ENCODE results near the gene IL26.
A peak's percentile ranks its signal among the peaks of the same experiment; 100 is the strongest.

IL26 gene

GRCh38 chr12:68225576-68226476, at the start of gene IL26:
Gene IL26, minus strand, starts transcription at chr12:68225810. Its CDS starts 54 bp downstream, at chr12:68225756.
- no peak for DNase-seq

GRCh38 chr12:68272732-68273131, 47.1 kb upstream of the IL26 start:
- DNase-seq: no peak

GRCh38 chr12:68271346-68271745, 45.7 kb upstream of the IL26 start:
- no peak for DNase-seq

GRCh38 chr12:68270358-68270757, 44.7 kb upstream of the IL26 start:
- DNase-seq: no peak

DNA sequence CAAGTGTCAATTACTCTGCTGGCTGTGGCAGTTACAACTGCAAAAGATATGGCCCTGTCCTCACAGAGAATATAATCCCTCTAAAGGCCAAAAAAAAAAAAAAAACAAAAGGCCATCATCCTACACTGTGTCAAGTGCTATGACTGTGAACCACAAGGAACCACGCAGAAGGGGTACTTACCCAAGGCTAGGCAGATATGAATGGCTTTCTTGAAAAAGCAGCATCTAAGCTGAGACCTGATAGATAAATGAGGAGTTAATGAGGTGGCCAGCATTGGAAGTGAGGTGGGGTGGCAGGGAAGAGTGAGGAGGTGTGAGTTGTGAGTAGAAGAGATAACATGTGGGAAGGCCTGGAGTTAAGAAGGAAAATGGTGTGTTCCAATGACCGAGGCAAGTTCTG, 44.2 kb upstream of the IL26 start:
- no peak for DNase-seq

DNA sequence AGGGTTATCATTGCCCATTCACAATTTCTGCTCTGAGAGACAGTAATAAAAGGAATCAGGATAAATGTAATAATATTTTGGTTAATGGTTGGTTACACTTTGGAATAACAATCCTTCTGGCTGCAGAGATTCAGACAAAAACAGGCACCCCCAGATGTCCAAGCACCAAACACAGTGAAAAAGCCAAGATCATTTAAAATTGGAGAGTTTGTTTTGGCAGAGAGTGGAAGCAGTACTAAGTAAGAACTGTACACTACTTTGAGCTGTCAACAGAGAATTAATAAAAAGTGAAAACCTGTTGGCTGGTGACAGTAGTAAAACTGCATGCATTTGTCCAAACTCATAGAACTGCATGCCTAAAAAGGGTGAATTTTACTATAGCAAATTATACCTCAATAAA, 43.4 kb upstream of the IL26 start:
- no peak for DNase-seq

GRCh38 chr12:68267892-68268396, 42.3 kb upstream of the IL26 start:
- no peak for DNase-seq

DNA sequence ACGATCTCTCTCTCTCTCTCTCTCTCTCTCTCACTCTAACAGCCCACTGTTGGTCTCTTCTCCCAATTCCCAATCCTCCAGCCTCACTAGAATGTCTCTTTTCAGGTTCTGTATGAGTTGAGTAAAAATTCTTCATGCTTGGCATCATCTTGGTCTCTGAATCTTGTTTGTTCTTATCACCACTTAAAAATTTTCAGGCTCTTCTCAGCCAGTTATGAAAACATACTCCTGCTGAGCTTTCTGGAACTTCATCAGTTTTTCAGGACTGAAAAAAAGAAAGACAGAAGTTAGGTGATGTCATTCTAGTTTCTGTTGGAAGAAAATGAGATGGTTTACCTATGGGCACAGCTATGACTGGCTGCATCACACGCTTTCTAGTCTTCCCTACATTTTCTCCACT, 39.2 kb upstream of the IL26 start:
- no peak for DNase-seq

DNA sequence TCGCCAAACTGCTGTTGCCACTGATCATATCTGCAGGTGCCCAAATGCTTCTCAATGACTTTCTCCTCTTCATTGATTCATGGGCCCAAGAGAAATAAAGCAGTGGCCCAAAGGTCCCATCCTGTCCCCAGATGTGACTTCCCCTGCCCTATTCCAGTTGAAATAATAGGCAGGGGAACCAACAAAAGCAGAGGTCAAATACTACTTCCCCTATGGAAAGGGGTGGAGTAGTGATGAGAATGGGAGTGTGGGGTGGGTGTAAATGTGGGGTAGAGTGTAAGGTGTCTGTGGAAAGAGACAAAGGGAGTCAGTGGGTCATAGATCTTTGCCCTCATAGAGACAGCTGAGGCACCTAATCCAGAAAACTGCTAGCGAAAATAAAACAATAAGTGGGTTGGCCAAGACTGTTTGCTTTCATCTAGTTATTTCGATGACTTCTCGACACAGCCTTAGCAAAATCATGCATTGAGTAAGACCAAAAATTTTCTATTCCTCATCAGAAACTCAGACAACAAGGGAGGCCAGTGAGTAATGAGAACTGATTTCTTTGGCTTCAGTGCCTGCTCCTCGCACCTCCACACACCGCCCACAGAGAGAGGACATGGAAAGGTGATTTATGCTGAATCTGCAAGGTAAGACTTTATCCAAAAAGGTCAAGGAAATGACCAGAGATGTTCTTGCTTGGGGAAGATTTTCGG, 38.7 kb upstream of the IL26 start:
- no peak for DNase-seq

GRCh38 chr12:68263366-68263765, 37.8 kb upstream of the IL26 start:
- DNase-seq: no peak

DNA sequence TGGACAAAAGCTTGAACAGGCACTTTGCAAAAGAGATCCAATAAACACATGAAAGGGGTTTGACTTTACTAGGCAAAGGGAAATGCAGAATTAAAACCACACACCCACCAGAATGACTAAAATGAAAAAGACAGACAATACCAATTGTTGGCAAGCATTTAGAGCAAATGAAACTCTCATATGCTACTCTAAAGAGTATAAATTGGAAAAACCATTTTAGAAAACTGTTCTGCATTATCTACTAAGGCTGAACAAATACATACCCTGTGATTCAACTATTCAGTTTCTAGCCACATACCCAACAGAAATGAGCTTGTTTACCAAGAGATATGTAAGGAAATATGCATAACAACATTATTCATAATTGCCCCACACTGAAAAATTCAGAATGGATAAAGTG, 36.3 kb upstream of the IL26 start:
- DNase-seq: no peak

DNA sequence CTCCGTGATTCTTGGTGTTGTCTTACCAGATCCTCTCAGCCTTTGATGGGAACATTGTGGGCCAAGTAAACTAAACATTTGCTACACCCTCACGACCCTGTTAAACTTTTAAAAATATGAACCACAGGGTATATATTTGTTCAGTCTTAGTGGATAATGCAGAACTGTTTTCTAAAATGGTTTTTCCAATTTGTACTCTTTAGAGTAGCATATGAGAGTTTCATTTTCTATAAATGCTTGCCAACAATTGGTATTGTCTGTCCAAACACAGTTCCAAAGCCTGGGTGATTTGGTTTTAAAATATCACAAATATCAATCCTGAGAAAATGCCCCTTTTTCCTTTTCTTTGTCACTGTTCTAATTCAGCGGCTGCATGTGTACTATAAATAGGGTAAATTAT, 34.5 kb upstream of the IL26 start:
- no peak for DNase-seq

GRCh38 chr12:68259318-68259940, 33.8 kb upstream of the IL26 start:
- DNase-seq: no peak

DNA sequence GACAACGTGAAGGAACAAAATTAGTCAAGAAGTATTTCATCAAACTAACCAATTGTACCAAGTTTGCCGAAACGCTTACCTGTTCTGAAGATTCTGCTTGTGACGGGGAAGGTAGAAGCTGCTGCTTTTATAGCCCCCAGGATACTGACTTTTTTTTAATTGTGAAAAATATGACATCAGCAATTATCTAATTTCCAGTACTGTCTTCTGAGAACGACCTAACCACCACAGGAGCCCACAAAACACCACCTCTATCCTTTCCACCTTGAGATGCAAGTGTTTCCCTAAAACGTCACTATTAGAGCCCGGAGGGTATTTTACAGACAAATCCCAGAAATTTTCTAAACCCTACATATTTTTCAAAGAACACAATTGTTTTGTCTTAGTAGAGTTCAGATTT, 27.9 kb upstream of the IL26 start, which contains the start of gene IL22:
Gene IL22 (minus strand): TSS at position 101 of the 400 bp plus-strand sequence. CDS start 156 bp downstream, outside the sequence.
- DNase-seq: no peak

- no peak for DNase-seq
These were observed 26.5 kb upstream of the IL26 start for GRCh38 chr12:68252077-68252476.

DNA sequence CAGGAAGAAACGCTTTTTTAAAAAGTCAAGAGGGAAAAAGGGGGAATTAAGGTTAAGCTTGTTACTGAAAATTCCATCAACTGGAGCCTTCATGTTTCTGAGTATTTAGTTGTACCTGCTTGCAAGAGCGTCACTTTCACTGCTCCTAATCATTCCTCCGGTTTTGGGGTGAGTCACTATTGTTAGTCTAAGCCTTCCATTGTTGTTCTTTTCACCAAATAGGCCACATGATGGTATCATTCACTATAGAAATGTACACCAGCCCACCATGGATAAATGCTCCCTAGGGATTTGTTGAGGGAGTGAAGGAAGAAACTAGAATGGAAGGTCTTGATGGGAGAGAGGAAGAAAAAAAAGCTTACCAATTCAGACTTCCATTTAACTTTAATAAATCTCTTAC, 24.8 kb upstream of the IL26 start:
- DNase-seq: no peak

GRCh38 chr12:68247785-68248184, 22.2 kb upstream of the IL26 start:
- DNase-seq: no peak

DNA sequence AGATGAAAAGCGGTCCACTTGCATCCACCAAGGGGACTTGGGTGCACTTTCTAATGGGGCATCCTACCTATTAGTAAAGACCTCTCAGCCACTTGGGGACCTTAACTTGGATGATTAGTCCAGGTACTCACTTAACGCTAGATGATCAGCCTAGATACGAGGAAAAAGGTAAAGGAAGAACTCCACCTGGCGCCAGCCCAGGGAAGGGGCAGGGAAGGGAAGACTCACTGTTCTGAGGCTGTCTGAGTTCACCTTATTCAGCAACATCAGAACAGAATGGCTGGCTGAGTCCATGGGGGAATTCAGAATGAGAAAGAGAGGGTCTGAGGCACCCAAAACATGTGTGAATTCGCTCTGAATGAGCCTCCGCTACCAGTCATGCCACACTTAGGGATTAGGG, 20.7 kb upstream of the IL26 start:
- DNase-seq: no peak

GRCh38 chr12:68245180-68246021, 19.8 kb upstream of the IL26 start:
- DNase-seq: no peak

GRCh38 chr12:68242777-68243176, 17.2 kb upstream of the IL26 start:
- DNase-seq: no peak

DNA sequence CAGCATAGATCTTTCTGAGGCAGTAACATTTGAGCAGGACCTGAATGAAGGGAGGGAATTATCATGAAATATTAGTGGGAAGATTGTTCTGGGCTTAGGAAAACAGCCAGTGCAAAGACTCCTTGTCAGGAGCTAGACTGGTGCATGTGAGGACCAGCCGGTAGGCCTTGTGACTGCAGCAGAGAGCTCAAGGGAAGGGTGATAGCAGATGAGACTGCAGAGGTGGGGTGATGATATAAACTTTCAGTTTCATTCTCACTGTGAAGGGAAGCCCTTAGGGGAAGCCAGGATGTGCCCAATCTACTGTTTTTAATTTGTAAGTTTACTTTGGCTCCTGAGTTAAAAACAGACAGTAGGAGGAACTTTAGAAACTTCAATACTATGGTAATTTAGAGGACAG, 15.4 kb upstream of the IL26 start:
- DNase-seq: peak; percentile 41

DNA sequence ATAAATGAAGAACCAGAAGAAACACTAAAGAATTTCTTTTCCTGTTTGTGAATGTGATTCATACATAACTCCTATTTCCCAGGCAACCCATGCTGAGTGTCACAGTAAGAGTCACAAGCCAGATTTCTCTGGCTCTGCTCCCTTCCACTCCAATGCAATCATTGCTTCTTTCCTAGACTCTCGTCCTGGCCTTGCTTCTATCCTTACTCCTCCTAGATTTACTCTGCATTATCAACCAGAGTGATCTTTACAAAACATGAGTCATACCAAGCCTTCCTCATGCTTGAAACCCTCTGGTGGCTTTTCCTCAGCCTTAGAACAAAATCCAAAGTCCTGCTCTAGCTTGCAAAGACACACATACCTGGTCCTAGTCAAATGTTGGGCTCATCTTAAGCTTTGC, 14.5 kb upstream of the IL26 start:
- DNase-seq: no peak

All from CD4-positive, alpha-beta T cell treated with Interleukin-15 for 1 hour (primary cell).